ENCODE data around the gene C4BPA. TPM values are rescaled to one million over a fixed set of nuclear protein-coding genes. Genes with fewer than 3 reads are reported as not detected.

The C4BPA gene
- under 1 TPM in 2 of 4 donors, not detected in 2; under 0.01 to 0.52 TPM for total RNA-seq

DNA sequence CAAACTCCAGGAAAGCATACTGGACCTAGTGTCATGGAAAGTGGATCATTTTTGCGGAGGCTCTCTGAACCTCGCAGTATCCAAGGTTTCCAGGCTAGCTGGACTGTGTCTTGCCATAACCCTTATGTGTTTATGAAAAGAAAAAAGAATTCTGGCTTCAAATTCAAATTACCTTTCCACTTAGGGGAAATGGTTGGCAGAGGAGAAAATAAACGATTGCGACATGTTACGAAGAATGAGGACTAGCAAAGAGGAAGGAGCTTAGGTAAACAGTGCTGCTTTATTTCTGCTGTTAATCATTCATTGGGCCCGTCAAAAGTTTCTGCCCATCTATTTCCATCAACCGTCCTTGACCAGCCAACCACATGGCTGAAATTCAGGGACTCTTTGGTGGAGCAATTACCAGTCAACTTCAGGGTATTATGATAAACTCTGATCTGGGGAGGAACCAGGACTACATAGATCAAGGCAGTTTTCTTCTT lies at the start of gene C4BPA:
Gene C4BPA (plus strand): TSS at position 342 of the 482 bp plus-strand sequence. CDS start 8,793 bp downstream, outside the sequence.
- H3K4me1 ChIP-seq, result no peaks in the 10 kb centered on the region
- WGBS, result 72% methylated on average over 7 of the region's 7 CpGs

DNA sequence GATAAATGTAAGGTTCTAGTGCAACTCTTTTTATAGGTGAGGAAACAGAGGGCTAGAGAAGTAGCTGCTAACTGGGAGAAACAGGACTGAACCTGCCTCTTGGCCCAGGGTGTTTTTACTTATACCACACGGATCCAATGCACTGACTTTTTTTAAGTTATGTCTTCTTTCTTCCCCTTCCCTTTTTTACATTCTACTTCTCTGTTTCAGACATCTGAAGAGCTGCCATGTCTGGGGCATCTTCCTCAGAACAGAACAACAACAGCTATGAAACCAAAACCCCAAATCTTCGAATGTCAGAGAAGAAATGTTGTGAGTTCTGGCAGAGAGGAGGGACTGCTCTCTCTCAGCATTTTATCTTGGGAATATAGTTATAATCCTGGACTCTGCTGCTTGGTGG lies 49.5 kb upstream of the C4BPA start:
- WGBS, result 59% methylated on average over 2 of the region's 2 CpGs
- intact Hi-C loops (cut with DNase I), result loop anchor here (10.0 kb wide), 1 partner anchor 910 kb away; no protein-coding TSS in a partner anchor
- peak overlapping the region in 2 of 4 donors; percentile 93 for H3K27ac ChIP-seq (replicated peaks in 1 of 4)

More for the DNA sequence above, at the start of gene C4BPA:
- Histone ChIP-seq H3K36me3 (no peaks in the 10 kb centered on the region), H3K9me3 (no peaks in the 10 kb centered on the region), H3K4me3 (no peak within 1 kb of the TSS), H3K27ac (replicated peaks in 1 of 4) (no peak within 1 kb of the TSS), H3K27me3 (peaks cover 0 to 14% (median 0%) of the 10 kb centered on the region in 4 donors)
- TF ChIP-seq, protein P1, sequence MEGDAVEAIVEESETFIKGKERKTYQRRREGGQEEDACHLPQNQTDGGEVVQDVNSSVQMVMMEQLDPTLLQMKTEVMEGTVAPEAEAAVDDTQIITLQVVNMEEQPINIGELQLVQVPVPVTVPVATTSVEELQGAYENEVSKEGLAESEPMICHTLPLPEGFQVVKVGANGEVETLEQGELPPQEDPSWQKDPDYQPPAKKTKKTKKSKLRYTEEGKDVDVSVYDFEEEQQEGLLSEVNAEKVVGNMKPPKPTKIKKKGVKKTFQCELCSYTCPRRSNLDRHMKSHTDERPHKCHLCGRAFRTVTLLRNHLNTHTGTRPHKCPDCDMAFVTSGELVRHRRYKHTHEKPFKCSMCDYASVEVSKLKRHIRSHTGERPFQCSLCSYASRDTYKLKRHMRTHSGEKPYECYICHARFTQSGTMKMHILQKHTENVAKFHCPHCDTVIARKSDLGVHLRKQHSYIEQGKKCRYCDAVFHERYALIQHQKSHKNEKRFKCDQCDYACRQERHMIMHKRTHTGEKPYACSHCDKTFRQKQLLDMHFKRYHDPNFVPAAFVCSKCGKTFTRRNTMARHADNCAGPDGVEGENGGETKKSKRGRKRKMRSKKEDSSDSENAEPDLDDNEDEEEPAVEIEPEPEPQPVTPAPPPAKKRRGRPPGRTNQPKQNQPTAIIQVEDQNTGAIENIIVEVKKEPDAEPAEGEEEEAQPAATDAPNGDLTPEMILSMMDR (IDR thresholded peaks at IDR 0.05), result no peak
- TF ChIP-seq POLR2A (IDR thresholded peaks at IDR 0.05; ENCODE audit: low read depth) (no peak), POLR2AphosphoS5 (IDR thresholded peaks at IDR 0.05) (peak in 1 of 2 donors; percentile 18), EP300 (IDR thresholded peaks at IDR 0.05) (no peak)
- intact Hi-C loops (cut with DNase I), result no loop called here
- no peak for DNase-seq (ENCODE audit: extremely low spot score)

DNA sequence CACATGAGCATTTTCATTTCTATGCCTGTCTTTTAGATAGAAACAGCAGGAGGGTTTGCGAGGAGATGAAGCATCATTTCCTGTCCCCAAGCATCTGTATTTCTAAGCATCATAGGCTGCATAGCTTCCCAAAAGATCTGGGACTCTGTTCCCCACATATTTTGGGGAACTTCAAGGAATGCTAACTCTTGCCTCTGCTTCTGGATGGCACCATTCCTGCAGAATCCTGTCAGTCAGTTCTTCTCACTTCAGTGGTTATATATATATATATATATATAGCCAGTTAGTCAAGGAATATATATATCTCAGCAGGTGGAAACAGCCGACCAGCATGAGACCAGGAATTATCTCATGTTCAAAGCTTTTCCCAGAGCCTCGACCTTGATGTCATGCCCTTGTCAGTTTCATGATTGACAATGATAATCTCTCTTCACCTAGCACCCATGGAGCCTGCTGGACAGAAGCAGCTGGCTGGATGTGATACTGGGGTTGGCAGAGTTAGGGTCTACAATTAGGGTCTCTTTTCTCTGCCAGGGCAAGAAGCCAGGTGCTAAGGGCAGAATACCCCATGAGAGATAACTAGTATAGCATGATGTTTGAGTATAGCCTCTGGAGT lies 48.5 kb upstream of the C4BPA start:
- H3K27me3 ChIP-seq, result no peaks in the 10 kb centered on the region
- peaks cover 0 to 18% (median 2%) of the 10 kb centered on the region in 4 donors for H3K36me3 ChIP-seq
- TF ChIP-seq POLR2AphosphoS5 (IDR thresholded peaks at IDR 0.05) (no peak), EP300 (IDR thresholded peaks at IDR 0.05) (no peak), POLR2A (IDR thresholded peaks at IDR 0.05; ENCODE audit: low read depth) (no peak)
- TF ChIP-seq, protein P1 (IDR thresholded peaks at IDR 0.05), result no peak
- WGBS, result 69% methylated on average over 3 of the region's 3 CpGs
- intact Hi-C loops (cut with DNase I), result loop anchor here (10.0 kb wide), 1 partner anchor 909 kb away; no protein-coding TSS in a partner anchor
- no peak overlapping the region for H3K4me3 ChIP-seq
- DNase-seq (ENCODE audit: extremely low spot score), result no peak
- no peak overlapping the region for H3K27ac ChIP-seq (replicated peaks in 1 of 4)
- H3K4me1 ChIP-seq, result peaks cover 16 to 24% (median 23%) of the 10 kb centered on the region in 4 donors
- H3K9me3 ChIP-seq, result no peaks in the 10 kb centered on the region

More for the DNA sequence above, 49.5 kb upstream of the C4BPA start:
- no peak for DNase-seq (ENCODE audit: extremely low spot score)
- no peaks in the 10 kb centered on the region for H3K9me3 ChIP-seq
- no peak for TF ChIP-seq POLR2AphosphoS5 (IDR thresholded peaks at IDR 0.05)
- no peak for TF ChIP-seq POLR2A (IDR thresholded peaks at IDR 0.05; ENCODE audit: low read depth)
- TF ChIP-seq, protein P1 (IDR thresholded peaks at IDR 0.05), result no peak
- TF ChIP-seq EP300 (IDR thresholded peaks at IDR 0.05), result no peak
- H3K36me3 ChIP-seq, result peaks cover 0 to 7% (median 0%) of the 10 kb centered on the region in 4 donors
- H3K27me3 ChIP-seq, result no peaks in the 10 kb centered on the region
- H3K4me1 ChIP-seq, result peaks cover 19 to 28% (median 26%) of the 10 kb centered on the region in 4 donors
- H3K4me3 ChIP-seq, result no peak overlapping the region

DNA sequence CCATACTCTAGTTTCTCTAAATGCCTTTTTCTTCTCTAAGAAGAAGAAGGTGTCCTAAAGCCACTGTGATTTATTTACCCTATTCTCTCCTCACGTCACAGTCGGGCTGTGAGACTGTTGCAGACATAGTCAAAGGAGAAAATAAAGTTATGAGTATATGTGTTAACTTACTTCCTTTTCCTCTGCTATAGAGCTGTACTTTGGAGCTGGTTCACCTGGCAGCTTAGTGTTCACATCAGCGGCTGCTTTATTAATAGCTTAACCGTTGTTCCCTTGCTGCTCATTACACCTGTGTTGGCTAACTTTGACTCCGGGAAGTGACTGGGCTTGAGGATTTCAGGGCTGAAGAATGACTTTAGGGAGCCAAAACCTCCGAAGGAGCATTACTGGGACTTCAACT lies 47.4 kb upstream of the C4BPA start:
- peaks cover 3 to 25% (median 8%) of the 10 kb centered on the region in 4 donors for H3K36me3 ChIP-seq
- no peaks in the 10 kb centered on the region for H3K27me3 ChIP-seq
- DNase-seq (ENCODE audit: extremely low spot score), result no peak
- TF ChIP-seq POLR2A (IDR thresholded peaks at IDR 0.05; ENCODE audit: low read depth) (no peak), POLR2AphosphoS5 (IDR thresholded peaks at IDR 0.05) (no peak), EP300 (IDR thresholded peaks at IDR 0.05) (no peak)
- TF ChIP-seq, protein P1 (IDR thresholded peaks at IDR 0.05), result no peak
- intact Hi-C loops (cut with DNase I), result loop anchor here (10.0 kb wide), 1 partner anchor 908 kb away; no protein-coding TSS in a partner anchor
- no peak overlapping the region for H3K27ac ChIP-seq (replicated peaks in 1 of 4)
- peaks cover 12 to 17% (median 15%) of the 10 kb centered on the region in 4 donors for H3K4me1 ChIP-seq
- 92% methylated on average over 6 of the region's 6 CpGs for WGBS
- no peaks in the 10 kb centered on the region for H3K9me3 ChIP-seq
- no peak overlapping the region for H3K4me3 ChIP-seq

All from esophagus muscularis mucosa (tissue), 4 donors.